Stimulated activated CD8-positive, alpha-beta memory T cell treated with anti-CD3 and anti-CD28 coated beads, Interleukin-7, amount 100 ng/mL, for 4 hours (primary cell): ENCODE data around the gene CPPED1.

ENCODE experiments used
- DNase-seq, 2 donors: peaks; one replicate each; pipeline ENCODE4 v3.0.0-alpha.2; 2020; ENCODE audit warnings: low read depth in 2 of 2

The CPPED1 gene

GRCh38 chr16:12681653-12682052 is 122.0 kb downstream of the CPPED1 start:
- DNase-seq = no peak

- DNase-seq = no peak
Observed at GRCh38 chr16:12680531-12680930, 123.2 kb downstream of the CPPED1 start.

- no peak for DNase-seq
Observed at GRCh38 chr16:12679660-12680272, 123.9 kb downstream of the CPPED1 start.

- no peak for DNase-seq
Observed at GRCh38 chr16:12678983-12679382, 124.7 kb downstream of the CPPED1 start.

- no peak for DNase-seq
Observed at GRCh38 chr16:12677502-12677901, 126.2 kb downstream of the CPPED1 start.

GRCh38 chr16:12675852-12676251 is 127.8 kb downstream of the CPPED1 start:
- DNase-seq = no peak

GRCh38 chr16:12675046-12675445 is 128.6 kb downstream of the CPPED1 start:
- no peak for DNase-seq

GRCh38 chr16:12674524-12674923 is 129.2 kb downstream of the CPPED1 start:
- no peak for DNase-seq

GRCh38 chr16:12674071-12674470 is 129.6 kb downstream of the CPPED1 start:
- no peak for DNase-seq

- DNase-seq = no peak
Observed at GRCh38 chr16:12673466-12673865, 130.2 kb downstream of the CPPED1 start.

- DNase-seq = no peak
Observed at GRCh38 chr16:12672986-12673385, 130.7 kb downstream of the CPPED1 start.

- no peak for DNase-seq
Observed at GRCh38 chr16:12669908-12670307, 133.8 kb downstream of the CPPED1 start.

GRCh38 chr16:12667909-12668308 is 135.8 kb downstream of the CPPED1 start:
- DNase-seq = no peak

- no peak for DNase-seq
Observed at GRCh38 chr16:12664164-12664733, 139.4 kb downstream of the CPPED1 start.

GRCh38 chr16:12661656-12662172 is 142.0 kb downstream of the CPPED1 start:
- no peak for DNase-seq

- no peak for DNase-seq
Observed at GRCh38 chr16:12659871-12660270, 143.8 kb downstream of the CPPED1 start.

GRCh38 chr16:12658506-12658905 is 145.2 kb downstream of the CPPED1 start:
- DNase-seq = no peak

GRCh38 chr16:12655537-12655936 is 148.2 kb downstream of the CPPED1 start:
- no peak for DNase-seq

- DNase-seq = no peak
Observed at GRCh38 chr16:12653820-12654392, 149.8 kb downstream of the CPPED1 start.

- no peak for DNase-seq
Observed at GRCh38 chr16:12652924-12653323, 150.8 kb downstream of the CPPED1 start.

GRCh38 chr16:12651765-12652512 is 151.7 kb downstream of the CPPED1 start:
- no peak for DNase-seq

GRCh38 chr16:12649356-12649755 is 154.3 kb downstream of the CPPED1 start:
- DNase-seq = no peak
